Measurements from ENCODE around the gene SPPL2B.

Gene SPPL2B

DNA sequence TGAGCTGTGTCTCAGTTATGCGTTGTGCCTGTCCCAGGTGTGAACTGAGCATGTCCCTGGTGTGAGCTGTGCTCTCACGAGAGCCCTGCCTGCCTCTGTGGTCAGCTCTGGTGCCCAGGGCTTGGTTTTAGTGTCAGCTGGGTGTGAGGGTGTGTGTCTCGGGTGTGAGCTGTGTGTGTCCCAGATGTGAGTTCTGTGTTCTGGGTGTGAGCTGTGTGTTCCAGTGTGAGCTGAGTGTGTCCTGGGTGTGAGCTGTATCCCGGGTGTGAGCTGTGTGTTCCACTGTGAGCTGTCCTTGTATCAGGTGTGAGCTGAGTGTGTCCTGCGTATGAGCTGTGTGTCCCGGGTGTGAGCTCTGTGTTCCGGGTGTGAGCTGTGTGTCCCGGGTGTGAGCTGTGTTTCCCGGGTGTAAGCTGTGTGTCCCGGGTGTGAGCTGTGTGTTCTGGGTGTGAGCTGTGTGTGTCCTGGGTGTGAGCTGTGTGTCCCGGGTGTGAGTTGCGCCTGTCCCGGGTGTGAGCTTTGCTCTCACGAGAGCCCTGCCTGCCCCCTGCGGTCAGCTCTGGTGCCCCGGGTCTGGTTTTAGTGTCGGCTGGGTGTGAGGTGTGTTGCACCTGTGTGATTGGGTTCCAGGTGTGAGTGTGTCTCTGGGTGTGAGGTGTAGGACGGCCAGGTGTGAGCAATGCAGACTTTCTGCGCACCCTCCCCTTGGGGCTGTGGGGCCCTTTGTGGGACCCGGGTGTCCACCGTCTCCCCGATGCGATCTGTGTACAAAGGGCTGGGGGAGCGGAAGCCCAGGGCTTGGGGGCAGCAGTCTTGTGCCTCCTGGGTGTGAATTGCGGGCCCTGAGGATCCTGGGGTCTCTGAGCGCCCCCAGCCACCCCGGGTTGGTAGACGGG, 39.4 kb upstream of the SPPL2B start:
- peaks cover 71% of the 10 kb centered on the region for H3K27me3 ChIP-seq (ENCODE audit: control insufficient read depth, insufficient read depth, low read length)
- H3K9ac ChIP-seq (ENCODE audit: low read length), result no peak overlapping the region
- H3K9me3 ChIP-seq (ENCODE audit: control insufficient read depth, low read length), result no peaks in the 10 kb centered on the region
- peaks cover 10% of the 10 kb centered on the region for H3K4me1 ChIP-seq (ENCODE audit: control insufficient read depth, insufficient read depth, low read length)
- H3K4me3 ChIP-seq (ENCODE audit: low read length), result no peak overlapping the region
- no peaks in the 10 kb centered on the region for H3K36me3 ChIP-seq (ENCODE audit: control insufficient read depth, insufficient read depth, low read length)

DNA sequence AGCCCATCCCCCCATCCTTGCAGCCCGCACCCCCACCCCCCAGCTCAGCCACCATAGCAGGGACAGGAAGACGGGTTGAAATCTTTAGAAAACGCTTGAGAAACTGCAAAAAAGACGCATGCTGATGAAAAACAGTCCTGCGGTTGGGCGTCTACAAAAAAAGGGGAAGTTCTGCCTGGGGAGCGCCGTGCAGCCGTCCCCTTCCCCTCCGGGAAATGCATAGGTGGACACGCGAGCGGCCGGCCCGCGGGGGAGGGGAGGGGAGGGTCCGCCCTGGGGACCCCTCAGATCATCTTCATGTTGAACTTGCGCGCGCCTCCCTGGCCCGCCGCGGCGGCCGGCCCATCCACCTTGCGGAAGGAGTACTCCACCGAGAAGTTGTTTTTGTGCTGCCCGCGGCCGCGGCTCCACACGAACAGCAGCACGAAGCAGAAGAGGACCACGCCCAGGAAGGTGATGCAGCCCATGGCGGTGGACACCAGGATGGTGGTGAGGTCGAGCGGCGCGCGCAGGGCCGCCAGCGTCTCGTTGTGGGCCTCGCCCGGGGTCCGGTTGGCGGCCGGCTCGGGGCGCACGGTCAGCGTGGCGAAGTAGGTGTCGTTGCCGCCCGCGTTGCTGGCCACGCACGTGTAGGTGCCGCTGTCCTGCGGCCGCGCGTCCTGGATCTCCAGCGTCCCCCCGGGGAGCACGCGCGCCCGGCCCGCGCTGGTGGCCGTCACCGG, 38.6 kb upstream of the SPPL2B start:
- Histone ChIP-seq H3K4me3 (ENCODE audit: low read length) (no peak overlapping the region), H3K36me3 (ENCODE audit: control insufficient read depth, insufficient read depth, low read length) (no peaks in the 10 kb centered on the region), H3K27me3 (ENCODE audit: control insufficient read depth, insufficient read depth, low read length) (peaks cover 79% of the 10 kb centered on the region), H3K9ac (ENCODE audit: low read length) (no peak overlapping the region), H3K9me3 (ENCODE audit: control insufficient read depth, low read length) (no peaks in the 10 kb centered on the region), H3K4me1 (ENCODE audit: control insufficient read depth, insufficient read depth, low read length) (peaks cover 10% of the 10 kb centered on the region)

DNA sequence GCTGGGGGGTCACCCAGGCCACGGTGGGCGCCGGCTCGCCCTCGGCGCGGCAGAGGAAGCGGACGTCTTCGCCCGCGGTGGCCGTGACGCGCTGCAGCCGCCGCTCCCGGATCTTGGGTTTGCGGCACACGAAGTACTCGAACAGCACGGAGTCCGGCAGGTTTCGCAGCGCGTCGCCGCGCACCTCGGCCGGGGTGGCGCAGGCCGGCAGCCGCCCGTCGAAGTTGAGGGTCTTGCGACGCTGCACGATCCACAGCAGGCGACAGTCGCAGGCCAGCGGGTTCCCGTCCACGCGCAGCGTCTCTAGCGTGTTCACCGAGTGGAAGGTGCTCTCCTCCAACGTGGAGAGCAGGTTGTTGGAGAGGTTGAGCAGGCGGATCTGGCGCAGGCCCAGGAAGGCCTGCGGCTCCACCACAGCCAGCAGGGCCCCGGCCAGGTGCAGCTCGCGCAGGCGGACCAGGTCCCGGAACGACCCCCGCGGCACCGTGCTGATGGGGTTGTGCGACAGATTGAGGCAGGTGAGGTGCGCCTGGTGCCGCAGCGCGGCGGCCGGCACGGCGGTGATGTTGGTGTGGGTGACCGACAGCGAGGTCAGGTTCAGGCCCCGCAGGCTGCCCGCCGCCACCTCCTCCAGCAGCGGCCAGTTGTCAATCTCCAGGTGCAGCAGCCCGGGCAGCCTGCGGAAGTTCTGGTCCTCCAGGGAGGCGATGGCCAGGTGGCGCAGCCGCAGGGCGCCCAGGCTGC, 37.9 kb upstream of the SPPL2B start:
- Histone ChIP-seq H3K4me3 (ENCODE audit: low read length) (no peak overlapping the region), H3K9ac (ENCODE audit: low read length) (no peak overlapping the region), H3K36me3 (ENCODE audit: control insufficient read depth, insufficient read depth, low read length) (no peaks in the 10 kb centered on the region), H3K9me3 (ENCODE audit: control insufficient read depth, low read length) (no peaks in the 10 kb centered on the region), H3K4me1 (ENCODE audit: control insufficient read depth, insufficient read depth, low read length) (peaks cover 10% of the 10 kb centered on the region), H3K27me3 (ENCODE audit: control insufficient read depth, insufficient read depth, low read length) (peaks cover 82% of the 10 kb centered on the region)

DNA sequence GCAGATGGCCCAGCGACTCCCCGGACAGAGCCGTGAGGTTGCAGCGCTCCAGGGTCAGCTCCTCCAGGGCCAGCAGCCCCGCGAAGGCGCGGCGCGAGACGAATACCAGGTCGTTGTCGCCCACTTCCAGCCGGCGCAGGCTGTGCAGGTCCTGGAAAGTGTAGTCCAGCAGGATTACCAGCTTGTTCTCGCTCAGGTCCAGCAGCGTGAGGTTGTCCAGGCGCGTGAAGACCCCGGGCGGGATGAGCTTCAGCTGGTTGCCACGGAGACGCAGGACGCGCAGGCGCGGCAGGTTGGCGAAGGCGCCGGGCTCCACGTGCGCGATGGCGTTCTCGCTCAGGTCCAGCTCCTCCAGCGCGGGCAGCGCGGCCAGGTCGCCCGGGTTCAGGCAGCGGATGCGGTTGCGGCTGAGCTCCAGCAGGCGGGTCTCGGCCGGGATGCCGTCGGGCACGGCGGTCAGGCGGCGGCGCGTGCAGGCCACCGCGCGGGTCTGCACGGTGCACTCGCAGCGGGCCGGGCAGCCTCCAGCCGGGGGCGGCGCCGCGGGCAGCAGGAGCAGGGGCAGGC, 37.2 kb upstream of the SPPL2B start:
- H3K4me1 ChIP-seq (ENCODE audit: control insufficient read depth, insufficient read depth, low read length), result peaks cover 10% of the 10 kb centered on the region

DNA sequence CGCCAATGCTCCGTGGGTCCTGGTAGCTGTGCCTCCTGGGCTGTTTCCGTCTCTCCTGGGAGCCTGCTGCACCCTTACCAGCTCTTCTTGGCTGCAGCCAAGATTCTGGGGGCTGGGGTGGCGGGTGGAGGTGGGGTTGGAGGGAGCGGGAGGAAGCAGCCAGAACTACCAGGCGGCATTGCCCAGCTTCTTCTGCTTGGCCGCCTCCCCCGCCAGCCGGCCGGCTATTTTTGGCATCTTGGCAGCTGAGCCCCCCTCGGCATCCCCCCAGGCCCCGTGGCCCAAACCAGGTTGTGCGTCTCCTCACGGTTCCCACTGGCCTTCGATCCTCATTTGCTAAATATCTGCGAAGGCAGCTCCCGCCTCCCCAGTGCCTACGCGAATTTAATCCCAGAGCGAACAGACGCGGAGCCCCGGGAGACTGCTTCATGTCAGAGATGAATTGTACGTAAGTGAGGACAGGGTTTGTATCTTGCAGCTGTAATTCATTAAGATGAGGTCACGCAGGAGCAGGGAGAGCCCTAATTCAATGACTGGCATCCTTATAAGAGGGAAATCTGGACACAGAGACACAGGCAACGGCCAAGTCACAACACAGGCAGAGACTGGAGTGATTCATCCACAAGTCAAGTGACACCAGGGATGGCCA, 33.7 kb upstream of the SPPL2B start:
- Histone ChIP-seq H3K27me3 (ENCODE audit: control insufficient read depth, insufficient read depth, low read length) (peaks cover 53% of the 10 kb centered on the region), H3K9ac (ENCODE audit: low read length) (no peak overlapping the region), H3K4me1 (ENCODE audit: control insufficient read depth, insufficient read depth, low read length) (peaks cover 10% of the 10 kb centered on the region), H3K36me3 (ENCODE audit: control insufficient read depth, insufficient read depth, low read length) (no peaks in the 10 kb centered on the region), H3K9me3 (ENCODE audit: control insufficient read depth, low read length) (no peaks in the 10 kb centered on the region), H3K4me3 (ENCODE audit: low read length) (no peak overlapping the region)

More for the DNA sequence above, 37.2 kb upstream of the SPPL2B start:
- Histone ChIP-seq H3K4me3 (ENCODE audit: low read length) (no peak overlapping the region), H3K9ac (ENCODE audit: low read length) (no peak overlapping the region), H3K36me3 (ENCODE audit: control insufficient read depth, insufficient read depth, low read length) (no peaks in the 10 kb centered on the region), H3K9me3 (ENCODE audit: control insufficient read depth, low read length) (no peaks in the 10 kb centered on the region), H3K27me3 (ENCODE audit: control insufficient read depth, insufficient read depth, low read length) (peaks cover 84% of the 10 kb centered on the region)

GRCh38 chr19:2296141-2296540, 32.3 kb upstream of the SPPL2B start:
- H3K36me3 ChIP-seq (ENCODE audit: control insufficient read depth, insufficient read depth, low read length), result no peaks in the 10 kb centered on the region
- peaks cover 49% of the 10 kb centered on the region for H3K27me3 ChIP-seq (ENCODE audit: control insufficient read depth, insufficient read depth, low read length)
- H3K9me3 ChIP-seq (ENCODE audit: control insufficient read depth, low read length), result no peaks in the 10 kb centered on the region
- no peak overlapping the region for H3K9ac ChIP-seq (ENCODE audit: low read length)
- peaks cover 2% of the 10 kb centered on the region for H3K4me1 ChIP-seq (ENCODE audit: control insufficient read depth, insufficient read depth, low read length)
- H3K4me3 ChIP-seq (ENCODE audit: low read length), result no peak overlapping the region

- no peak overlapping the region for H3K9ac ChIP-seq (ENCODE audit: low read length)
- no peak overlapping the region for H3K4me3 ChIP-seq (ENCODE audit: low read length)
- H3K27me3 ChIP-seq (ENCODE audit: control insufficient read depth, insufficient read depth, low read length), result peaks cover 42% of the 10 kb centered on the region
- H3K4me1 ChIP-seq (ENCODE audit: control insufficient read depth, insufficient read depth, low read length), result peaks cover 7% of the 10 kb centered on the region
- H3K9me3 ChIP-seq (ENCODE audit: control insufficient read depth, low read length), result no peaks in the 10 kb centered on the region
- no peaks in the 10 kb centered on the region for H3K36me3 ChIP-seq (ENCODE audit: control insufficient read depth, insufficient read depth, low read length)
Measured at GRCh38 chr19:2300533-2300932, 28.0 kb upstream of the SPPL2B start.

- Histone ChIP-seq H3K9me3 (ENCODE audit: control insufficient read depth, low read length) (no peaks in the 10 kb centered on the region), H3K4me1 (ENCODE audit: control insufficient read depth, insufficient read depth, low read length) (peaks cover 7% of the 10 kb centered on the region), H3K4me3 (ENCODE audit: low read length) (no peak overlapping the region), H3K27me3 (ENCODE audit: control insufficient read depth, insufficient read depth, low read length) (peaks cover 53% of the 10 kb centered on the region), H3K9ac (ENCODE audit: low read length) (no peak overlapping the region), H3K36me3 (ENCODE audit: control insufficient read depth, insufficient read depth, low read length) (no peaks in the 10 kb centered on the region)
Measured at GRCh38 chr19:2302319-2303210, 25.9 kb upstream of the SPPL2B start.

- Histone ChIP-seq H3K36me3 (ENCODE audit: control insufficient read depth, insufficient read depth, low read length) (no peaks in the 10 kb centered on the region), H3K4me1 (ENCODE audit: control insufficient read depth, insufficient read depth, low read length) (peaks cover 7% of the 10 kb centered on the region), H3K9ac (ENCODE audit: low read length) (no peak overlapping the region), H3K9me3 (ENCODE audit: control insufficient read depth, low read length) (no peaks in the 10 kb centered on the region), H3K4me3 (ENCODE audit: low read length) (no peak overlapping the region), H3K27me3 (ENCODE audit: control insufficient read depth, insufficient read depth, low read length) (peaks cover 58% of the 10 kb centered on the region)
Measured at GRCh38 chr19:2303211-2303798, 25.2 kb upstream of the SPPL2B start.

GRCh38 chr19:2305452-2306280, 22.8 kb upstream of the SPPL2B start:
- H3K4me3 ChIP-seq (ENCODE audit: low read length), result no peak overlapping the region

More at GRCh38 chr19:2305452-2306280, 22.8 kb upstream of the SPPL2B start:
- Histone ChIP-seq H3K4me1 (ENCODE audit: control insufficient read depth, insufficient read depth, low read length) (peaks cover 7% of the 10 kb centered on the region), H3K9me3 (ENCODE audit: control insufficient read depth, low read length) (no peaks in the 10 kb centered on the region), H3K9ac (ENCODE audit: low read length) (no peak overlapping the region), H3K36me3 (ENCODE audit: control insufficient read depth, insufficient read depth, low read length) (no peaks in the 10 kb centered on the region), H3K27me3 (ENCODE audit: control insufficient read depth, insufficient read depth, low read length) (peaks cover 69% of the 10 kb centered on the region)

All from mucosa of stomach (tissue), 1 donor.